HG02588 (cell line): Measurements from ENCODE around the gene CDK11A.

ENCODE experiments used
- ATAC-seq: cut with Tn5 transposase; IDR thresholded peaks from one replicate; pipeline ENCODE4 v1.9.1; 2021; ENCODE audit warnings: mild to moderate bottlenecking, moderate library complexity; ENCODE audit not compliant: unreplicated experiment

The CDK11A gene

DNA sequence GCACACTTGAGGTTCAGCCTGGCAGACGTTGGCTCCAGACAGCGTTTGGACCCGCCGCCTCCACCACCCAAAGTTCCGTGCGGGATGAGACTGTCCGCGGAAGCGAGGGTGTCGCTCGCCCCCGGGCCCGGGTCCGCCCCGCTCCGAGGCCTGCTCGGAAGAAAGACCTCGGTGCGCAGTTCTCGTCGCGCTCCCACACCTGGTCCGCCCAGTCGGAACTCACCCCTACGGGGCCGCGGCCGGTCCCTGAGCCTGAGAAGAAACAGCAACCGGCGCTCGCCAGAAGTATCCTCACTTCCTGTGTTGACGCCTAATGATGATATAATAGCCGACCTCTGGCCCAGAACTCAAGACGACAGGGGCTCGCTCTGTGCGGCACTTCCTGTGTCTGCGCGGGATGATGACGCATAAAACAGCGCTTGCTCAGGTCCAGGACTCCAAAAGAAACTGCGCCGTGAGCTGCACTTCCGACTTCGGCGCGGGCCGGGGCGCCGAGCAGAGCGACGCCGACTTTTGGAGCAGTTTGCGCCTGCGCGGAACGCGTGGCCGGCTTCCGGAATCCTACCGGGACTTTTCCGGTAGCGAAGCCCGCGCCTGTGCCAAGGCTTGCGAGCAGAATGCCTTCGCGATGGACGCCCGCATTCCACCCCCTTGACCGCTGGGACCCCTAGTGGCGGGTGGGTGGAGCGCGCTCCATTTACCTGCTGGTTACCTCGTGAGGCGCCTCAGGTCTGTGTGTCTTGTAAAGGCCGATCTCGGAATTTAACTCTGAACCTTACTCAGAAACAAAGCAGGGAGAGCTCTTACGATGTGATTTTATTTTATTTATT lies at the start of gene CDK11A:
Gene CDK11A, minus strand, starts transcription at position 323 of the 830 bp plus-strand sequence. CDS start 1,539 bp downstream, outside the sequence.
- peak; percentile 91 for ATAC-seq

DNA sequence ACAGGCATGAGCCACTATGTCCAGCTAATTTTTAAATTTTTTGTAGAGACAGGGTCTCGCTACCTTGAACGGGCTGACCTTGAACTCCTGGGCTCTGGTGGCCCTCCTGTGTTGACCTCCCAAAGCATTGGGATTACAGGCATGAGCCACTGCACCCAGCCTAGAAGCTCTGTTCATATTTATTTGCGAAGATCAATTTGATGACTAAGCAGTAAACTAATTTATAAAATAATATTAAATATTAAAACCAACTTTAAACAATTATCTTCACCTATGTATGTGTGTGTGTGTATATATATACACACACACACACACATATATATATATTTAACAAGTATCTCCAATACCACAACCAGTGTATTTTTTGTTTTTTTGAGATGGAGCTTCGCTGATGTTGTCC lies 49.7 kb upstream of the CDK11A start:
- ATAC-seq, result no peak

DNA sequence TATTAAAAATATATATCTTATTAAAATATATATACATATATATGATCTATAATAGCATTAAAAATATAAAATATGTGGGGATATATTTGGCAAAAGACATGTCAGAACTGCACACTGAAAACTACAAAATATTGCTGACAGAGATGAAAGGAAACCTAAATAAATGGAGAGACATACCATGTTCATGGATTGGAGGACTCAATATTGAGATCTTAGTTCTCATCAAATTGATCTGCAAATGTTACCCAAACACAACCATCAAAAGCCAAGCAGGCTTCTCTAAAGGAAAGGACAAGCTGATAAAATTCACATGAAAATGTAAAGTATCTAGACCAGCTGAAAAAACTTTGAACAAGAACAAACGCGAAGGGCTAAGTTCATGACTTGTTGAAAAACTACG lies 46.9 kb upstream of the CDK11A start:
- no peak for ATAC-seq

DNA sequence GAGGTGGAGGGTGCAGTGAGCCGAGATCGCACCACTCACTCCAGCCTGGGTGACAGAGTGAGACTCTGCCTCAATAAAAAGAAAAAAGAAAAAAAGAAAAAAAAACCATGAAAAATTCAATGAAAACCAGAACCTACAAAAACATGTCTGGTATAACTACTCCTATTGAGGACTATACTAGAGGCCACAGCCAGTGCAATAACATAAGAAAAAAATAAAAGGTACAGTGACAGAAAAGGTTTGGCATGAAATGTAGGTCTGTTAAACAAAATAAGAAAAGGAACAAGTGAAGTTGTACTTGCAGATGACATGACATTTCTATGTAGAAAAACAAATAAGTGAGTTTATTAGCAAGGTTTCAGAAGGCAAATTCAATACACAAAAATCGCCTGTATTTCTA lies 45.9 kb upstream of the CDK11A start:
- no peak for ATAC-seq

DNA sequence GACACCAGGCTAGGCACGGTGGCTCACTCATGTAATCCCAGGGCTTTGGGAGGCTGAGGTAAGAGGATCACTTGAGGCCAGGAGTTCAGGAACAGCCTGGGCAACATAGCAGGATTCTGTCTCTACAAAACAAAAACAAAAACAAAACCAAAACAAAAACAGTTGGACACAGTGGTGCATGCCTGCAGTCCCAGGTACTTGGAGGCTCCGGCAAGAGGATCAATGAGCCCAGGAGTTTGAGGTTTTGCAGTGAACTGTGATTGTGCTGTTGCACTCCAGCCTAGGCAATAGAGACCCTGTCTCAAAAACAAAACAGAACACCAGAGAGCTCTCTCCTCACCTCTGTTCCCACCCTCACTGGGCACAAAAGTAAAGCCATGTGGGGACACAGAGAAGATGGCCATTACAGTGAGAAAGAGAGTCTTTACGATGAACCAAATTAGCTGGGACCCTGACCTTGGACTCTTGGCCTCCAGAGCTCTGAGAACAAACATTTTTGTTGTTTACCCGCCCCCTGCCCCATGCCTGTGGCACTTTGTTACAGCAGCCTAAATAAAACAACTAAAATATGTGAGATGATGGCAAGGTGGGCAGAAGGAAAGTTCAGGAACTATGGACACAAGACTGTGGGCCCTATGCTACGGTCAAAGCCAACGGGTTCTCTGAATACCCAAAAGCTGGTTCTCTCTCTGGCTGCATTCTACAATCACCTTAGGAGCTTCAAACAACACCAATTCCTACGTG lies 44.3 kb upstream of the CDK11A start:
- no peak for ATAC-seq

DNA sequence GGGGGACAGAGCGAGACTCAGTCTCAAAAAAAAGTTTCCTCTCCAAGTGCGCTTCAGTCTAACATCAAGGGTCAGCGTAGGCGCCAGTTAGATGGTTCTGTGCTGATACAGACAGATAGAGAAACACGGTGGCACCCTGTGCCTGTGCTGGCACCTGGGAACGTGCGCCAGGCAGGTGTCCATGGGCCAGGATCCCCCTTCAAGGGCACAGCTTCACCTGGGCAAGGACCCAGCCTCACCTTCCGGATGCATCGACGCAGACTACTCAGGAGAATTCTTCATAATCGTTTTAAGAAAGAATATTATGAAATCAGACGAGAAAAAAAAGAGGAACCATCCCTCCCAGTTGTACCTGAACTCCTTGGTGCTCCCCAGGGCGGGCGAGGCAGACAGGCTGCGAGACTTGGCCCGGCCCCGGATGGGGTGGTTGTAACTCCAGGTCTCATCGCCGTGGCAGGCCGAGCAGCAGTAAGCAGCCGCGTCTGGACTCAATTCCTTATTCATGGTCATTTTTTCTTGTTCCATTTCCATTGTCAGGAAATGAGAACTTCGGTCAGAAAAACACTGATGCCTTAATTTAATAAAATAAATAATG lies 40.8 kb upstream of the CDK11A start:
- ATAC-seq, result no peak

DNA sequence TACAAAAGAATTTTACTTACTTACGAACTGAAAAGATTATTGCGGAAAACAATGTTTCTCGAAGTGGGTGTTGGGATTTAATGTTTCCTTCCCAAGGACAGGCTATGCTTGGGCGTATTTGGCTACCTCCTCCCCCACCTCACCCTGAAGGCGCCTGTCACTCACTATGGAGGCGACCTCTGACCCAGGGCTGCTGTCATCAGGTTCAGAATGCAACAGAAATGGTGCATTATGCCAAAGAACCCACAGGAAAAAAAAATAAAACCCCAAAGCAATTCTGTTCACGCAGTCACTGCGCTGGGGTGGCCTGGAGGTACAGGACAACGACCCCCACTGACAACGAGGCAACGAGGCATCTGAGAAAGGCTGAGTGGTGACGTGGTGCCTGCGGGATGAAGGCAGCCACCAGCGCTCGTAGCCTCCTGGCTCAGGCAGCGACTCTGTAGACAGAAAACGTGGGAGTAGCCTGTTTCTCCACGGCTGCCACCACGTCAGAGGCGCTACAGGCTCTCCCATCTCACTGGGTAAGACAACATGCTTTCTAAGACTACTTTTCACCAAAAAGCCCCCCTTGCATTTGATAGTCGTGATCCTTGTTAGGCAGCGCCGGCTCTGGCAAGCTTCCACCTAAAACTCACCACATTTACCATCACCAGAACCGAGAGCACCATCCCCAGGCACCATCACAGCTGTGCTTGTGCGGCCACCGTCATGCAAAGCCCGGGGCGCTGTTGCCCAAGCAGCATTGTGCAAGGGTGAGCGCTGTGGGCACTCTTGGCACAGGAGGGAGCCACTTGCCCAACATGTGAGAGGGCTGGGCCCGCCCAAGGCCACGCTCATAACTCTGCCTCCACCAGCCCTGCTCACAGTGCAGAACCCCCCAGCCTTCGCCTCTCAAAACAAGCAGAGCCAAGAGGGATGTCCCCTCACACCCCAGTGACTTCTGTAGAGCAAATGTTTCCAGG lies 39.8 kb upstream of the CDK11A start:
- ATAC-seq, result no peak

DNA sequence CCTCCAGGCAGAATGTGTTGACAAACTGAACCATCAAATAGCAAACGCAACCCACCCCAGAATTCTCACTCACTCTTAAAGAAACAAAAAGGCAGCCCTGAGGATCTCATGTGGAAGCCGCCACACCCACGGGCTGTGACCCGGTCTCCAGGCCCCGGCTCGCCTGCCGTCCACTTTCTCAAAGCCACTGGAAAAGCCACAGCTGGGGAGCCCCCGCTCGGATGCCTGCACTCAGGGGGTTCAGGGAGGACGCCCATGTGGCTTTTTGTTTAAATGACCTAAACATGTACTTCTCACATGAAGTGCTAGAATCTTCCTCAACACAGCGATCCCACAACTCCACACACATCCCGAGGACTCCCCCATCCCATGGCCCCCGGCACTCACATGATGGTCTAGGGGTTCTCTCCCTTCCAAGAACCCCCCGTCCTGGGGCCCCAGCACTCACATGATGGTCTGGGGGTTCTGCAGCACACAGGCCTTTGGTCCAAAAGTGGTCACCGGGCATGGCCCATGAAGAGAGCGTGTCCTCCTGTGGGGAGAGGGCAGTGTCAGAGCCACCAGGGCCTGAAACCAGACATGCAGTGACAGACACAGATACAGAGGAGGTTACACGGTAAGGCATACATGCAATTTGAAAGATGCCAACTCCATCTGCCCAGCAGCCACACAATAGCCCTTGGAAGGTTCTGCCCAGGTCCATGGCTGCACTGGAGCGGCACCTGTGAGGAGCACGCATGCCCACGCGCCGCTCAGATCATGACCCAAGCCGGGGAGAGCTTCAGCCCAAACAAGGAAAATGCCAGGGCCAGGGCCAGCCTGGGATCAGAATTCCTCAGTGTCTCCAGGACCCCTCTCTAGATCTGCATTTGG lies 37.6 kb upstream of the CDK11A start:
- ATAC-seq, result no peak

DNA sequence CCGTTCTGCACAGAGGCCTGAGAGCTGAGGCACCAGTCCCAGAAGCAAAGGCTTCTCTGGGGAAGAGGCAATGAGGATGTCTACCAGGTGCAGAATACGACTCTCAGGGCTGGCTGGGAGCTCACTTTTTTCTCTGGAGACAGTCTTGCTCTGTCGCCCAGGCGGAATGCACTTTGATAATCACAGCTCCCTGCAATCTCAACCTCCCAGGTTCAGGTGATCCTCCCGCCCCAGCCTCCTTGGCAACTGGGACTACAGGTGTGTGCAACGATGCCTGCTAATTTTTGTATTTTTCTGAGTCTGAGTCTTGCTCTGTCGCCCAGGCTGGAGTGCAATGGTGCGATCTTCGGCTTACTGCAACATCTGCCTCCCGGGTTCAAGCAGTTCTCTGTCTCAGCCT lies 36.6 kb upstream of the CDK11A start:
- no peak for ATAC-seq

DNA sequence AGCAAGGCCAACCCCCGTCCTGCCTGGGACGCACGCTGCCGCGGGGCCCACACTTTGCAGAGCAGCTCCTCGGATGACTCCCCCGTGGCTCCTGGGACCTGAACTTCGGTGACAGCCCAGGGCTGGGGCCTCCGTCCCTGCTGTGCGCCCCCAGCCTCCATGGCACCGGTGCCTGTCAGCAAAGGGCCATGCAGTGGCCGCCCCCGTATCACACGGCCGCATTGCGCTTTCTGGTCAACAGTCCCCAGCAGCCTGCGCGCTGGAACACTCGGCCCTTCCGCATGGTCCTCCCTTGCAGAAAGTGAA lies 36.1 kb upstream of the CDK11A start:
- ATAC-seq, result no peak

DNA sequence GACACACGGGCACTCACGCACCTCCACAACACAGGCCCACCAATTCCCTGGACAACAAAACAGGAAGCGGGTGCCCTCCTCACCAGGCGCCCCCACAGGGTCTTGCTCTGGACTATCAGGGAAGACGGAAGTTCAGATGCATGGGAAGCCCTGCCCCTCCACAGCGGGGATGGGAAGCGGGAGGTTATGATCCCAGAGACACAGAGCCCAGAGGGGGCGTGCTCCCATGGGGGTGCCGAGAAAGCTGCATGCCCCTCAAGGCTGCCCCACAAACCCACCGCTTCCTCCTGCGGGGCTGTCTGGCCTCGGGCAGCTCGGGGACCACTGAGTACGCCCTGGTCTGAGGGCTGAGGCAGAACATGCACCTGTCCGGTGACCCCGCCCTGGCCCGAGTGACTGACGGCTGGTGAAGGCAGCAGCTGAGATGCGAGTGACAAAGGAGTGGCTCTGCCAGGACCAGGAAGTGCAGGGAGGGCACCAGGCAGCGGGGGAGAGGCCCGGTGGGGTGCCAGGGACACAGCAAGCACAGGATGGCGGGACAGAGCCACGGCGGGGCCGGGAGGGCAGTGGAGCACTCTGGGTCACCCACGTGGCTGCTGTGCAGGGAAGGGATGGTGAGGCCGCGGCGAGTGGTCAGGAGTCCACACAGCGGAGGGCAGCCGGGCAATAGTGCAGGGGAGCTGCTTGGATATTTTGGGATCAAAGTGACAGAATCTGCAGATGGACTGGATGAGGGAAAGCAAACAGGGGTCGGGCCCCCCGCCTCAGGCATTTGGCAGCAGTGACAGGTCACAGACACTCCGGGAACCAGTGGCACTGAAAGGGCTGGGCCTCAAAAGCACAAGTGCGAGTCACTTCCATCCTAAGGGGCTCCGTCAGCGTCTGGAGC lies 35.5 kb upstream of the CDK11A start:
- ATAC-seq, result no peak

DNA sequence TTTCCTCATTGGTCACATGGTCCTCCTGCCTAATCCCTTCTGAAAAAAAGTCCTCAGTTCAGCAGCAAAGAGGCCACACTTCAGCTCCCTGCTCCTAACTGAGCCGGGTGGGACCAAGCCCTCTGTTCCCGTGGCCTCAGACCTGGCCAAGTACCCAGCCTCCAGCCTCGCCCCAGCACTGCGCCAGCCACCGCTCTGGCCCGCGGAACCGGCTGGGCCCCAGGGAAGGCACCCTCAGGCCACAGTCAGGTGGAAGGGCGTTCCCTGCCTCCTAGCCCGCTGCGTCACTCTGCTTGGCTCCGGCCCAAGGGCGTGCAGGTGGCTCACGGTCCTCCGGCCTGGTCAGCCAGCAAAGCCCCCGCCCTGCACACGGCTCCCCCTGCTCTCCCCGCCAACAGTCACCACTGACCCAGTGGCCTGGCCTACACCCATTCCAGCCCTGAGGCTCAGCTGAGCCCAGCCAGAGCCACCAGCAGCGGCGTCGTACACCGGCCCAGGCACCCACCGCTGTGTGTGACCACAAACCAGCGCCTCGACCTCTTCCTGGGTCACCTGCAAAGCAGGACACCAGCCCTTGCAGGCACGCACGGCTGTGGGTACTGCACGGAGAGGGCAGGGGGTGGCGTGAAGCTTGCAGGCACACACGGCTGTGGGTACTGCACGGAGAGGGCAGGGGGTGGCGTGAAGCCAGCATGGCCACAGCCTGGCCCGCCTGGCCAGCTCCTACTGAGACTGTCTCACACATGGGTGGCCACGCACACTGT lies 34.7 kb upstream of the CDK11A start:
- no peak for ATAC-seq

DNA sequence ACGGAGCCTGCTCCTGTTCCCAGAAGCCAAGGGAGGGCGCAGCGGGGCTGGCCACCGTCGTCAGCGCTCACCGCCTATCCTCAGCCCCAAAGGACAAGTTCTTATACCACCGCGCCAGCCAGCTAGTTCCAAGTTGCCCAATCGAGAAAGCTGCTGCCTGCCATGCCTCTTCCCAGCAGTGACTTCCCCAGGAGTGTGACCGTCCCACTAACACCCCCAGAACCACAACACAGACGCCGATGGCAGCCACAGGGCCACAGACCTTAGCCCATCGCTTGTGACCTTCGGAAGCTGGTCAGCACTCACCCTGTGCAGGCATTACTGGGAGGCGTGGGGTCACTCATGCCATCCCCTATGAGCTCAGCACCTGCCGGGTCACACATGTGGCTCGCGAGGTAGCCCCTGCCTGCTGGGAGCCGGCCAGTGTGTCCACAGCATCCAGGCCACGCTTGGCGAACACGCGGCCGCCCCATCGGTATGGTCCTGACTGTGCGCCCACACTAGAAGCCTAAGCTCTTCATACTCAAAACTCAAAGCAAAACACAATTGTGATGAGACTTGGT lies 34.0 kb upstream of the CDK11A start:
- ATAC-seq, result no peak

DNA sequence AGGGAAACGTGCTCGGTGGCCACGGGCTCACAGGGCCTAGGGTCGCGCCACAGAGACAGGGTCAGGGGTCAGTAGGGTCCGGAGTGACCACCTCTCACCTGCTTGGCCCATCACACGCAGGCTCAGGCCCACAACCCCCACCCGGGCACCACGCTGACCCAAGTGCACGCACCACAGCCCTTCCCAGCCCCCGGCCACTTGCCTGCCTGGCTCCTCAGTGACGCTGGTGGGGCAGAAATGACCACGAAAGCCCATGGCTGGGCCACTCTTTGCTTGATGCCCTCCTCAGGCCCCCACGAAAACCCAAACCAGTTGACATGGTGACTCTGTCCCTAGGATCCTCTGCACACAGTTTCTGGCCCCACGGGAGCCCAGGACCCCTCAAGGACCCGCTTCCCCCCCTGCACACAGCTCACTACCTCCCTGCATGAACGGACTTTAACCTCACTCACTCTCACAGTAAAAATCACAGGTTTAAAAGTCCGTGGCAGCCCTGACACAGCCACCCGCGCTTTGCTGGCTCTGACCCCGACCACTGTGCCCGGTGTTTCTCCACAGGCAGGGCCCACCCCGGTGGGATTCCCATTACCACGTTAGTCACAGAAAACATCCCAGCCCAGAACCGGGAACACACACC lies 33.4 kb upstream of the CDK11A start:
- no peak for ATAC-seq

DNA sequence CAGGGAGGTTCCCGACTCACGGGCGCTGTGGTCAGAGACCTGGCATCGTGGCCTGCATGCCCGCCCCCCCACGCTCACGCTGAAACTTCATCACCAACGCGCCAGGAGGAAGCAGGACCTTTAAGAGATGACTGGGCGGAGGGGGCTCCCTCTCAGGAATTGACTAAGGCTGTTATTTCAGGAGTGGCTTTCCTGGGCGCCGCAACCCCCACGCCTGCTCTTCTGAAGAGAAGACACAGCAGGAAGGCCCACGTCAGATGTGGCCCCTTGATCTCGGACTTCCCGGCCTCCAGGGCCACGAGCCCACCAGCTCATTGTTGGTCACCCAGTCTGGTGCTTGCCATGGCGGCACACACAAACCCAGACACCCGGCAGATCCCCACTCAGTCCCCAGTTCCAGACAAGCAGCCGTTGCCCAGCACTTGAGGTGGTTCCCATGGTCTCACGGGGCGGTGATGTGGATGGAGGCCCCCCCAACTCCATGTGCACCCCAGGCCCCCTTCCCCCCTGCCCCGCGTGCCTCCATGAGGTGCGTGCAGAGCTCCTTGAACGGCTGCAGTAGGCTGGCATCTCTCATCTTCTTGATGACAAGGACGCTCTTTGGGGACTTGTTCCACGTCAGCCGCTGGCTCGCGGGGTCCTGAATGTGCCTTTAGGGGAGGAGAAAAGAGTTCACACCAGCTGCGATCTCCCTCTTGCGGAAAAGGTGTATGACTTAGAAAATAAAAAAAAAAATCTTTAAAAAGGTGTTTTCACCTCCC lies 32.7 kb upstream of the CDK11A start:
- ATAC-seq, result no peak

DNA sequence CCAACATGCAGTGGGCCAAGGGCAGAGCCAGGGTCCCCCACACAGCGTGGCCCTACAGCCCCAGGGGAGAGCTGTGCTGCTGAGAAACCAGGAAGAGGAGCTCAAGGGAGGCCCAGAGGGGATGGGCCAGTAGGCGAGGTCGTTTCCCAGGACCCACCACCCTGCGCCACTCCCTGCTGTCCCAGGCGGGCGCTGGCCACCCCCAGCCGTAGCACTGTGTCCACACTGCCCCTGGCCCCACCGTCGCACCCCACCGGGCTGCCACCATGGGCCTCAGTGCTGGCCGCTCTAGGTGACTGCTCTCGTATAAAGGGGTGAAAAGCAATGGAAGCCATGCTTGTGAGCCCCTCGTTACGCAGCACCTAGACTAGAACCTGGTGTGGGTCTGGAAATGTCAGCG lies 31.7 kb upstream of the CDK11A start:
- no peak for ATAC-seq

DNA sequence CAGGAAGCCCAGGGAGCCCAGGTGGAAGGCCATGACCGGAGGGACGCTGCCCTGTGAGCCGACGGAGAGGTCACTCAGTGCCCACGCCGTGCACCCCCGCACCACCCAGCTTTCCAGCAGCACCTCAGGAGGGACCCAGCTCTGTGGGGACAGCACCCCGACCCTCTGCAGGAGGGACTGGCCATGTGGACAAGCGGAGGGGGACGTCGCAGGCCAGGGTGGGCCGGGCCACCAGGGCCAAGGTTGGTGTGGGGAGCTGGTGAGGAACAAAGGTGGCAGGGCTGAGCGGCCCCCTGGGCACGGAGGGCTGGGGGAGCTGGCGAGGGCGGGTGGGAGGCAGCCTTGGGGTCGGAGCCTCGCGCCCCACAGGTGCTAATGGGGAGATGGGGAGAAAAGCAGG lies 31.3 kb upstream of the CDK11A start:
- ATAC-seq, result no peak
